Osteoblast (primary cell): ENCODE results near the gene IGF2. TPM values are rescaled to one million over a fixed set of nuclear protein-coding genes. Genes with fewer than 3 reads are reported as not detected.

Experiments
- DNase-seq: peaks from one replicate; pipeline ENCODE4 v3.0.0; 2011; ENCODE audit warnings: low spot score, mixed read lengths; ENCODE audit not compliant: insufficient read length; ENCODE audit errors: missing footprints
- H2AFZ ChIP-seq: 2 replicates; pipeline ENCODE4 v1.6.0; 2011; ENCODE audit warnings: mild to moderate bottlenecking, low read length
- H3K27ac ChIP-seq: 2 replicates; pipeline ENCODE4 v1.5.1; 2011; ENCODE audit warnings: mild to moderate bottlenecking, low read depth, low read length, moderate library complexity
- H3K27me3 ChIP-seq: 2 replicates; pipeline ENCODE4 v1.6.0; 2012; ENCODE audit warnings: mild to moderate bottlenecking, control low read depth, inconsistent platforms, low read length, moderate library complexity; ENCODE audit not compliant: insufficient read depth
- H3K36me3 ChIP-seq: 2 replicates; pipeline ENCODE4 v1.5.1; 2011; ENCODE audit warnings: mild to moderate bottlenecking, low read length, control low read depth, moderate library complexity; ENCODE audit not compliant: insufficient read depth
- H3K4me1 ChIP-seq: 2 replicates; pipeline ENCODE4 v1.5.1; 2011; ENCODE audit warnings: mild to moderate bottlenecking, low read length, control low read depth, moderate library complexity; ENCODE audit not compliant: insufficient read depth
- H3K4me2 ChIP-seq: 2 replicates; pipeline ENCODE4 v1.6.0; 2011; ENCODE audit warnings: mild to moderate bottlenecking, low read length; ENCODE audit not compliant: insufficient read depth
- H3K4me3 ChIP-seq: fragments of 200-600 bp; sonication (generic); 3 replicates; pipeline ENCODE4 v1.5.1; 2012; ENCODE audit warnings: mild to moderate bottlenecking, low read length, inconsistent platforms; ENCODE audit not compliant: insufficient read depth
- H3K79me2 ChIP-seq: 2 replicates; pipeline ENCODE4 v1.6.0; 2012; ENCODE audit warnings: mild to moderate bottlenecking, low read length, control low read depth, inconsistent platforms; ENCODE audit not compliant: insufficient read depth
- H3K9me3 ChIP-seq: 2 replicates; pipeline ENCODE4 v1.5.1; 2011; ENCODE audit warnings: low read depth, low read length, control low read depth
- H4K20me1 ChIP-seq: 2 replicates; pipeline ENCODE4 v1.6.0; 2012; ENCODE audit warnings: mild to moderate bottlenecking, low read length, control low read depth; ENCODE audit not compliant: insufficient read depth
- total RNA-seq: library from RNA; depleted of rRNA; stranded (reverse); fragments of >200 nt; gene quantifications from 2 replicates; pipeline ENCODE4 v1.2.3, GENCODE V29; 2012
- TF ChIP-seq, protein P1 (sequence below): IDR thresholded peaks from 2 replicates; pipeline ENCODE4 v1.5.1; 2011; ENCODE audit warnings: mild to moderate bottlenecking, low read depth, low read length, moderate library complexity; ENCODE audit errors: extremely low read depth

IGF2 gene
- total RNA-seq, 1 donor, result 68.8 TPM

DNA sequence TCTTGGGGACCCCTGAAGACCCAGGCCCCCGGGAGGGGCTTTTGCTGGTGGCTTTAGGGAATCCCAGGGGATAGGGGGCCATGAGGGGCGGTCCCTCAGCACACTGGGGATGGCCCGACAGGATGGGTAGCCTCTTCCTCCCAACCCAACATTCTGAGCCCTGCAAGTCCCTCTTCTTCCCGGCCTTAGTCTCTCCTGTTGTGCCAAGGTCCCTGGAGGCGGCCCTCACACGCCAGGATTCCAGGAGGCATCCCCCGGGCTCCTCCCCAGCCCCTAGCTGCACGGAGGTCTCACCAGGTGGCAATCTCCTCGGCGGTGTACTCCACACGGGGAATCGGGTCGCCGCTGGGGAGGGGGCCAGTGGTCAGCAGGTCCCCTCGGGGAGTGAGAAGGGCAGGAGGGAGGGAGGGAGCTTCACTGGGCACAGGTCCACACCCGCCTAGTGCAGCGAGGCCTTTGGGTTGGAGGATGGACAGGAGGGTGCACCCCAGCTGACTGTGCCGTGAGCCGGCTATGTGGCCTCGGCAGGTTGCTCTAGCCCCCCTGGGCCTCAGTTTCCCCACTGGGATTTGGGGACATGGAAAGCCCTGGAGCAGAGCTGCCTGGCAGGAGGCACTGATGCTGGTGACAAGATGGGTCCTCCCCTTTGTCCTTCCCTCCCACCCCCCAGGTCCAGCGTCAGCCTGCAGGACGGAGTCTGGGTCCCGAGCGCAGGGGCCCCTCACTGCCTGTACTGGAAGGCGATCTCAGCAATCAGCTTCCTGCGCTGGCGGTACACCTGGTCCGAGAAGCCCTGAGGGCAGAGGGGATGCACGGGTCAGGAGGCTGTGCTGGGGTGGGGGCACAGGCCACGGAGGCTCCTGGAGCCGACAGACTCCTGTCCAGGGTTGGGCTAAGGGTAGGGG is 28.2 kb upstream of the IGF2 start:
- H3K79me2 ChIP-seq, result no peaks in the 10 kb centered on the region
- H3K27me3 ChIP-seq, result no peaks in the 10 kb centered on the region
- no peaks in the 10 kb centered on the region for H3K4me1 ChIP-seq
- no peaks in the 10 kb centered on the region for H3K9me3 ChIP-seq
- H3K27ac ChIP-seq, result no peak overlapping the region
- H3K4me3 ChIP-seq, result no peak overlapping the region
- H3K36me3 ChIP-seq, result no peaks in the 10 kb centered on the region
- H2AFZ ChIP-seq, result no peak overlapping the region
- TF ChIP-seq, protein P1, sequence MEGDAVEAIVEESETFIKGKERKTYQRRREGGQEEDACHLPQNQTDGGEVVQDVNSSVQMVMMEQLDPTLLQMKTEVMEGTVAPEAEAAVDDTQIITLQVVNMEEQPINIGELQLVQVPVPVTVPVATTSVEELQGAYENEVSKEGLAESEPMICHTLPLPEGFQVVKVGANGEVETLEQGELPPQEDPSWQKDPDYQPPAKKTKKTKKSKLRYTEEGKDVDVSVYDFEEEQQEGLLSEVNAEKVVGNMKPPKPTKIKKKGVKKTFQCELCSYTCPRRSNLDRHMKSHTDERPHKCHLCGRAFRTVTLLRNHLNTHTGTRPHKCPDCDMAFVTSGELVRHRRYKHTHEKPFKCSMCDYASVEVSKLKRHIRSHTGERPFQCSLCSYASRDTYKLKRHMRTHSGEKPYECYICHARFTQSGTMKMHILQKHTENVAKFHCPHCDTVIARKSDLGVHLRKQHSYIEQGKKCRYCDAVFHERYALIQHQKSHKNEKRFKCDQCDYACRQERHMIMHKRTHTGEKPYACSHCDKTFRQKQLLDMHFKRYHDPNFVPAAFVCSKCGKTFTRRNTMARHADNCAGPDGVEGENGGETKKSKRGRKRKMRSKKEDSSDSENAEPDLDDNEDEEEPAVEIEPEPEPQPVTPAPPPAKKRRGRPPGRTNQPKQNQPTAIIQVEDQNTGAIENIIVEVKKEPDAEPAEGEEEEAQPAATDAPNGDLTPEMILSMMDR, result no peak
- no peaks in the 10 kb centered on the region for H4K20me1 ChIP-seq
- DNase-seq, result peak; percentile 93
- no peak overlapping the region for H3K4me2 ChIP-seq

DNA sequence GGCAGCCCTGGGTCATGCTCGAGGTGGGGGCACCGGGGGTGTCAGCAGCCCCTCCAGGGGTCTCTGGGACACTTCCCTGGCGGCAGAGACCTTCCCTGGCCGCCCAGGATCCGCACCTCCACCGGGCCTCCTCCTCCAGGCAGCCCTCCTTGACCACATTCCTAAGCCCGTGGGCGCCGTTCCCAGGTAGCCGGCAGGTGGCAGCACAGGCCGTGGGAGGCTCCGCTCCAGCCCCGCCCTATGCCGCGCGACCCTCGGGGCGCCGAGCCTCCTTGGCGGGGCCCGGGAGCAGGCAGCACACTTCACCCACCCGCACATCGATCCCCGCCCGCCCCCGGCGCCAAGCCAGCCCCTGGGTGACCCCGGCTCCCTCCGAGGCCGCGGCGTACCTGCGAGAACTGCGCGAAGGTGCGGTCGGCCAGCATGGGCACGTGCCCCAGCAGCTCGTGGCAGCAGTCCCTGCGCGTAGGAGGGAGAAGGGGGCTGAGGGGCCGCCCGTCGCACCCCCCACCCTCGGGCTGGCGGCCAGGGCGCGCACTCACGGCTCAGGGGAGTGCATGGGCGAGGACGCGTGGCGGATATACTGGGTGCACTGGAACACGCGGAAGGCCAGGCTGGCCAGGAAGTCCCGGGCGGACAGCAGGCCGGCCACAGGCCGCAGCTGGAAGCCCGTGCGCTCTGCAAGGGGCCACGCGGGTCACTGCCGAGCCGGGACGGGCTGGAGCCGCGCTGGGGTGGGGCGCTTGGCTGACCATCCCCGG is 27.1 kb upstream of the IGF2 start:
- Histone ChIP-seq H2AFZ (no peak overlapping the region), H3K79me2 (no peaks in the 10 kb centered on the region), H3K27me3 (no peaks in the 10 kb centered on the region), H3K4me1 (no peaks in the 10 kb centered on the region), H3K4me2 (no peak overlapping the region), H3K36me3 (no peaks in the 10 kb centered on the region), H4K20me1 (no peaks in the 10 kb centered on the region), H3K4me3 (no peak overlapping the region), H3K9me3 (no peaks in the 10 kb centered on the region), H3K27ac (no peak overlapping the region)
- peak; percentile 90 for DNase-seq
- TF ChIP-seq, protein P1, result peak; percentile 22

DNA sequence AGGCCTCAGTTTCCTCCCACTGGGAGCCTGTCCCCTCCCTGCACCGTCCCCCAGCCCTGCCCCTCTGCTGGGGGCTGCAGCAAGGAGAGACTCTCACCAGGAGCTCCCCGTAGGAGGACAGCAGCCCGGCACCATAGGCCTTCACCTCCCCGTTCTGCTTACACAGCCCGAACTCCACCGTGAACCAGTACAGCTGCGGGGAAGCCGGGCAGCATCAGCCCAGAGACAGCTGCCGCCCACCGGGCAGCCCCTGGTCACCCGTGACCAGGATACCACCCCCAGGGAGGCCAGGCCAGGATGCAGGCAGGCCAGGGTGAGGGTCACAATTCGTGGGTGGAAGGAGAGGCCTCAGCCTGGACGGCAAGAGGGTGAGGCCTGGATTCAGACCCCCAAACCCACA is 26.4 kb upstream of the IGF2 start:
- Histone ChIP-seq H3K4me2 (no peak overlapping the region), H3K4me1 (no peaks in the 10 kb centered on the region), H3K27me3 (no peaks in the 10 kb centered on the region), H3K4me3 (no peak overlapping the region), H4K20me1 (no peaks in the 10 kb centered on the region), H3K9me3 (no peaks in the 10 kb centered on the region), H2AFZ (no peak overlapping the region), H3K27ac (no peak overlapping the region), H3K79me2 (no peaks in the 10 kb centered on the region), H3K36me3 (no peaks in the 10 kb centered on the region)
- no peak for DNase-seq
- TF ChIP-seq, protein P1, result no peak
